ENCODE data around the gene TPSG1.
"Not testable (repeated sequence)": the region's sequence is repeated elsewhere in the genome, so short reads cannot be mapped to it uniquely, and the experiment has no call there.

- not testable (repeated sequence) for TF ChIP-seq EP300, POLR2A, POLR2AphosphoS5 (IDR thresholded peaks at IDR 0.05)
These were observed 23.0 kb upstream of the TPSG1 start for GRCh38 chr16:1247903-1248537.
